Activated T-helper 2 cell treated with anti-CD3 and anti-CD28 coated beads, Interferon-gamma antibody, Interleukin-2, Interleukin-4, amounts not matched to agents 10 μg/mL and 5 μg/mL and 100 μg/mL, durations not matched to agents 14 hours and 24 hours and 36 hours (primary cell): ENCODE data around the gene CCDC51. TPM values are rescaled to one million over a fixed set of nuclear protein-coding genes. Genes with fewer than 3 reads are reported as not detected.
"Not testable (repeated sequence)": the region's sequence is repeated elsewhere in the genome, so short reads cannot be mapped to it uniquely, and the experiment has no call there.

ENCODE experiments used
- DNase-seq: peaks from one replicate; pipeline ENCODE4 v3.0.0; 2021; ENCODE audit warnings: low spot score
- H3K27ac Mint-ChIP-seq: one replicate; pipeline ENCODE4 v1.8.0; 2021; ENCODE audit warnings: mixed read lengths
- H3K27me3 Mint-ChIP-seq: one replicate; pipeline ENCODE4 v1.8.0; 2021; ENCODE audit warnings: low read depth, mixed read lengths
- H3K36me3 Mint-ChIP-seq: one replicate; pipeline ENCODE4 v1.8.0; 2021; ENCODE audit warnings: low read depth, mixed read lengths
- H3K4me1 Mint-ChIP-seq: one replicate; pipeline ENCODE4 v1.8.0; 2021; ENCODE audit warnings: low read depth, mixed read lengths
- H3K4me3 Mint-ChIP-seq: one replicate; pipeline ENCODE4 v1.8.0; 2021; ENCODE audit warnings: low read depth, mild to moderate bottlenecking, moderate library complexity, mixed read lengths
- H3K9me3 Mint-ChIP-seq: one replicate; pipeline ENCODE4 v1.8.0; 2021; ENCODE audit warnings: mixed read lengths
- intact Hi-C: fragments of 100-400 bp; cut with micrococcal nuclease; formaldehyde crosslinking; loops from one replicate; pipeline ENCODE4 v1.15.1; 2023
- total RNA-seq: library from RNA; stranded (reverse); gene quantifications from 2 replicates; pipeline ENCODE4 v1.2.3, GENCODE V29; 2022

The CCDC51 gene
- total RNA-seq, result 22.2 and 23.7 TPM in 2 replicates

GRCh38 chr3:48439820-48440589, at the start of gene CCDC51, which contains the start of gene TMA7:
TSS of gene CCDC51 (minus strand) at chr3:48440119. CDS start at chr3:48435128, 4,991 bp downstream.
TSS of gene TMA7 (plus strand) at chr3:48440257. CDS start at chr3:48440297, 40 bp downstream.
- peak within 1 kb of the TSS; percentile 97 for H3K4me3 Mint-ChIP-seq
- peaks cover 49% of the 10 kb centered on the region for H3K36me3 Mint-ChIP-seq
- H3K27me3 Mint-ChIP-seq, result no peaks in the 10 kb centered on the region
- H3K9me3 Mint-ChIP-seq, result no peaks in the 10 kb centered on the region
- peak; percentile 98 for DNase-seq
- intact Hi-C loops, result loop anchor here (1.0 to 5.0 kb wide), 3 partner anchors 139 to 253 kb away; partner anchors contain the start of genes CDC25A and NME6
- H3K27ac Mint-ChIP-seq, result peak within 1 kb of the TSS; percentile 90
- H3K4me1 Mint-ChIP-seq, result peaks cover 20% of the 10 kb centered on the region

- Mint-ChIP-seq H3K36me3 (peaks cover 11% of the 10 kb centered on the region), H3K4me3 (no peak overlapping the region), H3K27ac (no peak overlapping the region), H3K4me1 (no peaks in the 10 kb centered on the region), H3K9me3 (no peaks in the 10 kb centered on the region), H3K27me3 (no peaks in the 10 kb centered on the region)
- intact Hi-C loops, result no loop called here
- no peak for DNase-seq
Measured at GRCh38 chr3:48486952-48487351, 47.0 kb upstream of the CCDC51 start.

- H3K9me3 Mint-ChIP-seq, H3K27ac Mint-ChIP-seq, DNase-seq, H3K36me3 Mint-ChIP-seq, intact Hi-C loops, H3K27me3 Mint-ChIP-seq, H3K4me3 Mint-ChIP-seq: not testable (repeated sequence)
- H3K4me1 Mint-ChIP-seq, result peaks cover 17% of the 10 kb centered on the region
Measured at GRCh38 chr3:48482822-48483221, 42.9 kb upstream of the CCDC51 start.

- H3K27ac Mint-ChIP-seq, H3K27me3 Mint-ChIP-seq, intact Hi-C loops, H3K36me3 Mint-ChIP-seq, DNase-seq, H3K4me3 Mint-ChIP-seq, H3K9me3 Mint-ChIP-seq: not testable (repeated sequence)
- peaks cover 21% of the 10 kb centered on the region for H3K4me1 Mint-ChIP-seq
Measured at GRCh38 chr3:48480891-48481290, 41.0 kb upstream of the CCDC51 start.

GRCh38 chr3:48478626-48479555, 39.0 kb upstream of the CCDC51 start:
- H3K4me3 Mint-ChIP-seq, result peak overlapping the region; percentile 77
- peaks cover 16% of the 10 kb centered on the region for H3K36me3 Mint-ChIP-seq
- DNase-seq, result peak; percentile 68
- H3K4me1 Mint-ChIP-seq, result peaks cover 30% of the 10 kb centered on the region
- peak overlapping the region; percentile 94 for H3K27ac Mint-ChIP-seq
- no peaks in the 10 kb centered on the region for H3K9me3 Mint-ChIP-seq
- no peaks in the 10 kb centered on the region for H3K27me3 Mint-ChIP-seq
- intact Hi-C loops, result loop anchor here (10.0 kb wide), 1 partner anchor 156 kb away; the partner anchor contains the start of gene SLC26A6

GRCh38 chr3:48477959-48478520, 38.1 kb upstream of the CCDC51 start:
- peaks cover 37% of the 10 kb centered on the region for H3K4me1 Mint-ChIP-seq
- no peaks in the 10 kb centered on the region for H3K27me3 Mint-ChIP-seq
- no peaks in the 10 kb centered on the region for H3K9me3 Mint-ChIP-seq
- intact Hi-C loops, result loop anchor here (10.0 kb wide), 1 partner anchor 157 kb away; the partner anchor contains the start of gene SLC26A6
- no peak for DNase-seq
- peak overlapping the region; percentile 94 for H3K27ac Mint-ChIP-seq
- H3K4me3 Mint-ChIP-seq, result peak overlapping the region; percentile 77
- H3K36me3 Mint-ChIP-seq, result peaks cover 16% of the 10 kb centered on the region

GRCh38 chr3:48476426-48477053, 36.6 kb upstream of the CCDC51 start:
- Mint-ChIP-seq H3K4me3 (no peak overlapping the region), H3K36me3 (peaks cover 16% of the 10 kb centered on the region), H3K9me3 (no peaks in the 10 kb centered on the region), H3K27ac (no peak overlapping the region), H3K27me3 (no peaks in the 10 kb centered on the region), H3K4me1 (peaks cover 44% of the 10 kb centered on the region)
- intact Hi-C loops, result loop anchor here (10.0 kb wide), 1 partner anchor 158 kb away; the partner anchor contains the start of gene SLC26A6
- no peak for DNase-seq

- H3K27ac Mint-ChIP-seq, result peak overlapping the region; percentile 70
- H3K9me3 Mint-ChIP-seq, result no peaks in the 10 kb centered on the region
- H3K4me3 Mint-ChIP-seq, result no peak overlapping the region
- DNase-seq, result no peak
- intact Hi-C loops, result loop anchor here (10.0 kb wide), 1 partner anchor 160 kb away; the partner anchor contains the start of gene SLC26A6
- H3K27me3 Mint-ChIP-seq, result no peaks in the 10 kb centered on the region
- peaks cover 43% of the 10 kb centered on the region for H3K4me1 Mint-ChIP-seq
- H3K36me3 Mint-ChIP-seq, result peaks cover 16% of the 10 kb centered on the region
Measured at GRCh38 chr3:48475188-48475587, 35.3 kb upstream of the CCDC51 start.

GRCh38 chr3:48474619-48475018, 34.7 kb upstream of the CCDC51 start:
- peak overlapping the region; percentile 70 for H3K27ac Mint-ChIP-seq
- DNase-seq, result no peak
- peak overlapping the region; percentile 4 for H3K4me3 Mint-ChIP-seq
- no peaks in the 10 kb centered on the region for H3K9me3 Mint-ChIP-seq
- H3K4me1 Mint-ChIP-seq, result peaks cover 44% of the 10 kb centered on the region
- no peaks in the 10 kb centered on the region for H3K27me3 Mint-ChIP-seq
- intact Hi-C loops, result loop anchor here (10.0 kb wide), 1 partner anchor 160 kb away; the partner anchor contains the start of gene SLC26A6
- H3K36me3 Mint-ChIP-seq, result peaks cover 20% of the 10 kb centered on the region

GRCh38 chr3:48474031-48474430, 34.1 kb upstream of the CCDC51 start:
- not testable (repeated sequence) for H3K9me3 Mint-ChIP-seq, H3K27me3 Mint-ChIP-seq
- peaks cover 46% of the 10 kb centered on the region for H3K4me1 Mint-ChIP-seq

GRCh38 chr3:48473617-48473952, 33.7 kb upstream of the CCDC51 start:
- H3K9me3 Mint-ChIP-seq, result no peaks in the 10 kb centered on the region
- peak overlapping the region; percentile 93 for H3K27ac Mint-ChIP-seq
- DNase-seq, result no peak
- intact Hi-C loops, result loop anchor here (2.0 to 10.0 kb wide), 5 partner anchors 27 to 189 kb away; partner anchors contain the start of genes ATRIP, CELSR3, PFKFB4 and SHISA5
- peak overlapping the region; percentile 76 for H3K4me3 Mint-ChIP-seq
- peaks cover 45% of the 10 kb centered on the region for H3K4me1 Mint-ChIP-seq
- no peaks in the 10 kb centered on the region for H3K27me3 Mint-ChIP-seq
- H3K36me3 Mint-ChIP-seq, result peaks cover 22% of the 10 kb centered on the region

More at GRCh38 chr3:48474031-48474430, 34.1 kb upstream of the CCDC51 start:
- DNase-seq, H3K27ac Mint-ChIP-seq, H3K4me3 Mint-ChIP-seq: not testable (repeated sequence)
- intact Hi-C loops, result loop anchor here (10.0 kb wide), 1 partner anchor 161 kb away; the partner anchor contains the start of gene SLC26A6
- H3K36me3 Mint-ChIP-seq, result peaks cover 22% of the 10 kb centered on the region
